ENCODE data around the gene MOCS1. TPM values are rescaled to one million over a fixed set of nuclear protein-coding genes. Genes with fewer than 3 reads are reported as not detected.

Gene MOCS1
- total RNA-seq, 1 donor from 2014 or later = 16.0 TPM

GRCh38 chr6:39956936-39957335, 22.7 kb upstream of the MOCS1 start:
- no peaks in the 10 kb centered on the region for H3K36me3 ChIP-seq (ENCODE audit: insufficient read depth, low read length)
- TF ChIP-seq EZH2 (IDR thresholded peaks at IDR 0.05; ENCODE audit: insufficient read depth, low read length) = no peak
- no peak for TF ChIP-seq CTCF (IDR thresholded peaks at IDR 0.05; ENCODE audit: insufficient read depth, low read depth, low read length)
- FAIRE-seq = peak; percentile 87
- H3K4me2 ChIP-seq (ENCODE audit: low read length) = no peak overlapping the region
- H3K27ac ChIP-seq (ENCODE audit: low read depth, low read length) = no peak overlapping the region
- H3K4me3 ChIP-seq (ENCODE audit: insufficient read depth, low read depth, low read length) = no peak overlapping the region
- H3K9me3 ChIP-seq (ENCODE audit: insufficient read depth, low read depth, low read length) = no peaks in the 10 kb centered on the region
- no peaks in the 10 kb centered on the region for H3K27me3 Mint-ChIP-seq (ENCODE audit: low read depth, unreplicated experiment)
- no peaks in the 10 kb centered on the region for H4K20me1 ChIP-seq (ENCODE audit: insufficient read depth, low read length)
- no peaks in the 10 kb centered on the region for H3K27me3 ChIP-seq (ENCODE audit: insufficient read depth, low read length)
- no peak overlapping the region for H3K4me3 Mint-ChIP-seq (ENCODE audit: unreplicated experiment)
- H3K4me1 Mint-ChIP-seq (ENCODE audit: low read depth, unreplicated experiment) = peaks cover 19% of the 10 kb centered on the region
- H3K27ac Mint-ChIP-seq (ENCODE audit: unreplicated experiment) = peak overlapping the region; percentile 64
- H3K79me2 ChIP-seq (ENCODE audit: insufficient read depth, low read length) = no peaks in the 10 kb centered on the region
- peak; percentile 33 for DNase-seq (ENCODE audit: low read depth)
- no peaks in the 10 kb centered on the region for H3K9me3 Mint-ChIP-seq (ENCODE audit: unreplicated experiment)
- no peaks in the 10 kb centered on the region for H3K4me1 ChIP-seq (ENCODE audit: insufficient read depth, low read length)
- H3K36me3 Mint-ChIP-seq (ENCODE audit: low read depth, unreplicated experiment) = no peaks in the 10 kb centered on the region
- H3K9ac ChIP-seq (ENCODE audit: low read length) = no peak overlapping the region
- H2AFZ ChIP-seq (ENCODE audit: low read depth, low read length) = no peak overlapping the region

GRCh38 chr6:39953076-39953618, 18.9 kb upstream of the MOCS1 start:
- no peaks in the 10 kb centered on the region for H3K9me3 Mint-ChIP-seq (ENCODE audit: unreplicated experiment)
- H3K27ac ChIP-seq (ENCODE audit: low read depth, low read length) = no peak overlapping the region
- no peaks in the 10 kb centered on the region for H3K27me3 Mint-ChIP-seq (ENCODE audit: low read depth, unreplicated experiment)
- H2AFZ ChIP-seq (ENCODE audit: low read depth, low read length) = no peak overlapping the region
- H3K4me1 ChIP-seq (ENCODE audit: insufficient read depth, low read length) = no peaks in the 10 kb centered on the region
- H3K9ac ChIP-seq (ENCODE audit: low read length) = no peak overlapping the region
- FAIRE-seq (no peak), DNase-seq (ENCODE audit: low read depth) (no peak)
- H3K4me3 Mint-ChIP-seq (ENCODE audit: unreplicated experiment) = no peak overlapping the region
- H3K79me2 ChIP-seq (ENCODE audit: insufficient read depth, low read length) = no peaks in the 10 kb centered on the region
- H3K36me3 ChIP-seq (ENCODE audit: insufficient read depth, low read length) = no peaks in the 10 kb centered on the region
- no peaks in the 10 kb centered on the region for H3K27me3 ChIP-seq (ENCODE audit: insufficient read depth, low read length)
- H3K4me1 Mint-ChIP-seq (ENCODE audit: low read depth, unreplicated experiment) = peaks cover 10% of the 10 kb centered on the region
- H3K27ac Mint-ChIP-seq (ENCODE audit: unreplicated experiment) = no peak overlapping the region
- H3K36me3 Mint-ChIP-seq (ENCODE audit: low read depth, unreplicated experiment) = no peaks in the 10 kb centered on the region
- H3K4me2 ChIP-seq (ENCODE audit: low read length) = no peak overlapping the region
- no peak for TF ChIP-seq EZH2 (IDR thresholded peaks at IDR 0.05; ENCODE audit: insufficient read depth, low read length)
- no peaks in the 10 kb centered on the region for H4K20me1 ChIP-seq (ENCODE audit: insufficient read depth, low read length)
- H3K9me3 ChIP-seq (ENCODE audit: insufficient read depth, low read depth, low read length) = no peaks in the 10 kb centered on the region
- no peak overlapping the region for H3K4me3 ChIP-seq (ENCODE audit: insufficient read depth, low read depth, low read length)

GRCh38 chr6:39952167-39952566, 17.9 kb upstream of the MOCS1 start:
- Mint-ChIP-seq H3K4me1 (ENCODE audit: low read depth, unreplicated experiment) (peaks cover 7% of the 10 kb centered on the region), H3K9me3 (ENCODE audit: unreplicated experiment) (no peaks in the 10 kb centered on the region), H3K36me3 (ENCODE audit: low read depth, unreplicated experiment) (no peaks in the 10 kb centered on the region), H3K4me3 (ENCODE audit: unreplicated experiment) (no peak overlapping the region), H3K27me3 (ENCODE audit: low read depth, unreplicated experiment) (peaks cover 2% of the 10 kb centered on the region), H3K27ac (ENCODE audit: unreplicated experiment) (no peak overlapping the region)
- H3K9me3 ChIP-seq (ENCODE audit: insufficient read depth, low read depth, low read length) = no peaks in the 10 kb centered on the region
- TF ChIP-seq CTCF (IDR thresholded peaks at IDR 0.05; ENCODE audit: insufficient read depth, low read depth, low read length) = no peak
- TF ChIP-seq EZH2 (IDR thresholded peaks at IDR 0.05; ENCODE audit: insufficient read depth, low read length) = no peak
- FAIRE-seq (no peak), DNase-seq (ENCODE audit: low read depth) (peak; percentile 49)
- no peaks in the 10 kb centered on the region for H4K20me1 ChIP-seq (ENCODE audit: insufficient read depth, low read length)
- H3K4me3 ChIP-seq (ENCODE audit: insufficient read depth, low read depth, low read length) = no peak overlapping the region
- H3K9ac ChIP-seq (ENCODE audit: low read length) = no peak overlapping the region
- H3K27ac ChIP-seq (ENCODE audit: low read depth, low read length) = no peak overlapping the region
- no peaks in the 10 kb centered on the region for H3K36me3 ChIP-seq (ENCODE audit: insufficient read depth, low read length)
- no peak overlapping the region for H3K4me2 ChIP-seq (ENCODE audit: low read length)
- no peak overlapping the region for H2AFZ ChIP-seq (ENCODE audit: low read depth, low read length)
- H3K27me3 ChIP-seq (ENCODE audit: insufficient read depth, low read length) = no peaks in the 10 kb centered on the region
- H3K4me1 ChIP-seq (ENCODE audit: insufficient read depth, low read length) = no peaks in the 10 kb centered on the region
- H3K79me2 ChIP-seq (ENCODE audit: insufficient read depth, low read length) = no peaks in the 10 kb centered on the region
